Loucy (cell line): ENCODE data around the gene NXN.

ENCODE experiments used
- CTCF ChIP-seq: fragments of 200-600 bp; sonication (generic); conservative IDR thresholded peaks from 2 replicates; pipeline ENCODE4 v1.5.1; 2014; ENCODE audit warnings: mild to moderate bottlenecking, antibody characterized with exemption, low read length
- EZH2phosphoT487 ChIP-seq: fragments of 200-600 bp; IDR thresholded peaks from 2 replicates; pipeline ENCODE4 v1.6.1; 2018; ENCODE audit warnings: antibody characterized with exemption, mild to moderate bottlenecking, moderate library complexity, borderline replicate concordance

GRCh38 chr17:859824-860195 lies 119.8 kb downstream of the NXN start:
- no peak for TF ChIP-seq CTCF
- TF ChIP-seq EZH2phosphoT487, result no peak
